Fibroblast of skin of right quadriceps (primary cell): ENCODE data around the gene ASAP2.
A peak's percentile ranks its signal among the peaks of the same experiment; 100 is the strongest.

Experiments
- DNase-seq: peaks from one replicate; pipeline ENCODE4 v3.0.0-alpha.2; 2013

ASAP2 gene

DNA sequence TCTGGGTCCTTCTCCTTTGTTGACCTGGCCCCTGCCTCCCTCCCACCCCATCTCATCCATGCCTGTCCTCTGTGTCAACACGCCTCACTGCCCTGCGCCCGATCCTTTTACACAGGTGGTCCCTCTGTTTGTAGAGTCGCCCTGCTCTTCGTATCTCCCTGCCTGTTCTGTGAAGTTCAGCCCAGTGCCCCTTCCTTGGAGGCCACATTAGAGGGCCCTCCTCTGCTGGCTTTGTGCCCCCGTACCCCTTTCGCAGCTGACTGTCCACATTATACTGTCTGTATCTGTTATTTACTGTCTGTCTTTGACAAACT is 25.5 kb downstream of the ASAP2 start:
- no peak for DNase-seq

GRCh38 chr2:9232886-9233285 is 26.3 kb downstream of the ASAP2 start:
- DNase-seq, result no peak

DNA sequence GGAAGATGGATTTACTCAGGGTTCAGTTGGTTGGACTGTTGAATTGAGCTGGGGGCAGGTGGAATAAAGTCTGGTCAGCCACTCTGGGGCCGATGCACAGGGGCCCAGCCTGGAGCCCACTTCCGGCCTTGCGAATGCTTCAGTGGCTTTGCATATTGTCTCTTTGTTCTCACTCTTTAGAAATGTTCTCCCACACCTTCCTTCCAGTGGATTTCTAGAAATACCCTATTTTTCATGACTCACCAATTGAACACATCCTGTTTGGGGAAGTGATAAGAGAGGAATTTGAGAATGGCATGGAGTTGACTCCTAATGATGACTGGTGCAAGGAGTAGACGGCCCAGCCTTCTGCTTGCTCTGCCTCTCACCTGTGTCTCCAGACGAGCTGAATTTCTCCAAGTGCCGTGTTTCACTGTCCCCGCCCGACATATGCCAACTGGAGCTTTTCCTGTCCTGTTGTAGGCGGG is 28.1 kb downstream of the ASAP2 start:
- peak; percentile 86 for DNase-seq

GRCh38 chr2:9235147-9236044 is 28.8 kb downstream of the ASAP2 start:
- peak; percentile 49 for DNase-seq

DNA sequence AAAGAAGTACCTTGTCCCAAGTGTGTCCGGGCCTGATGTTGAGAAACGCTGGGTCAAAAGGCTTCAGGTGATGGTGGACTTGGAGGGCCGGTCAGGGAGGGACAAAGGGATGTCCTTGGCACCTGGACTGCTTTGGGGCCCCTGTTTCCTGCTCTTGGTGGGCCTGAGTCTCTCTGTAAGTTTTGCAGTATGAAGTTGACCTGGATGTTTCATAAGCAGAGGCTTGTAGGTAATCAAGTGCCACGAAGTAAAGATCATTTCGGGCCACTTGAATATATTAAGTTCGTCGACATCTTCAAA is 29.4 kb downstream of the ASAP2 start:
- DNase-seq, result no peak

DNA sequence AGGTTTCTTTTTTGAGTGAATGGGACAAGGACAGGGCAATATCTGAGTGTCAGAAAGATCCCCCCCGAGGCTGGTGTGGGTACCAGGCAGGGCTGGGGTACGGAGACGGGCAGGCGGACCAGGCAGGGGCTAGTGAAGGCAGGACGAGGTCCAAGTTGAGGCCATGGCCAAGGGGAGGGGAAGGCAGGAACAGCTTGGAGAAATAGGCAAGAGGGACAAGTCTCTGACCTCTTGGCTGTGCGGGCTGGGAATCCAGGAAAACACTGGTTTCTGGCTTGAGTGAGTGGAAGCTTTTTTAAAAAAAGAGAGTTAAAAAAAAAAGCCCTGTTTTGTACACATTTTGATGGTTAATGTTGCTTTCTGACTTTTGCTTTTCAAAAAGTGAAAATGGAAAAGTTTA is 30.3 kb downstream of the ASAP2 start:
- DNase-seq, result no peak

DNA sequence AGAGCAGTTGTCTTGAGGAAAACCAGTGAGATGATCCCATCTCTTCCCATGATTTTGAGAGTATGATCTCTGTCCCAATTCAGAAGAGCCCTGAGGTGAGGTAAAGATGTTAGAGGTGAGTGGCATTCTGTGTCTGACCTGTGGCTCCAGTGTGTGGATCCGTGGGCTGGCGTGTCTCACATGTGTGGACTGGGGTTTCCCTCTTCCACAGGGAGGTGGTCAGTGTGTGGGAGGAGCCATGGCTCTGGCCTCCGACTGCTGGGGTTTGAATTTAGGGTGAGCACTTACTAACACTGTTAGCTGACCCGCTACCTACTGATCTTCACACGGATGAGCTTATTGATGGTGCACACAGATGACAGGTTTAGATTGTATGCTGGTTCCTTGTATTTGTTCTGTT is 31.2 kb downstream of the ASAP2 start:
- no peak for DNase-seq

DNA sequence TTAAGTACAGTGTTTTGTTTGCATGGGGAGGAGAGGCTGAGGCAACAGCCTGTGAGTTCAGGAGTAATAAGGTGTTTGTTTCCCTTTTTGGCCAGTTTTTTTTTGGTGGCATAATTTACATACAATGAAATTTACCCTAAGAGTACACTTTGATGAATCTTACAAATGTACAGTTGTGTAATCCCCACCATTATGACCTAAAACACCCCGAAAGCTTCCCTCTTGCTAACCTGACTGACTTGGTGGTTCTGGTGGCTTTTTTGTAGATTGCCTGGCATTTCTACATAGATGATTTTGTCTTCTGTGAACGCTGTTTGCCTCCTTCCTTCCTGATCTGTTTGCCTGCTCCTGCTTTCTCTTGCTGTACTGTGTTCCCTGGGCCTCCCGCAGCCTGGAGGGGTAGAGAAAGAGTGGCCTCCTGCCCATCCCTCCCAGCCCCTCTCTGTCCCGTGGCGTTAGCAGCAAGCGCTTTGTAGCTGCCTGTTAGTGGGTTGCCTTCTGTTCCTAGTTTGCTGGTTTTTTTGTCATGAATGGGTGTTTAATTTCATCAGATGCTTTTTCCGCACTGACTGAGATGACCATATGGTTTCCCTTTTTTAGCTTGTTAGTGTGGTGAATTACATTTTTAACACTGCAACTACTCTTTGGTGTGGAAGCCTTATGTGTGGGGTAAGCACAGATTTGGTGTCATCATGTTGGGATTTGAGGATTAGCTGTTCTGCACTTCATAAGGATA is 32.1 kb downstream of the ASAP2 start:
- DNase-seq, result peak; percentile 44

DNA sequence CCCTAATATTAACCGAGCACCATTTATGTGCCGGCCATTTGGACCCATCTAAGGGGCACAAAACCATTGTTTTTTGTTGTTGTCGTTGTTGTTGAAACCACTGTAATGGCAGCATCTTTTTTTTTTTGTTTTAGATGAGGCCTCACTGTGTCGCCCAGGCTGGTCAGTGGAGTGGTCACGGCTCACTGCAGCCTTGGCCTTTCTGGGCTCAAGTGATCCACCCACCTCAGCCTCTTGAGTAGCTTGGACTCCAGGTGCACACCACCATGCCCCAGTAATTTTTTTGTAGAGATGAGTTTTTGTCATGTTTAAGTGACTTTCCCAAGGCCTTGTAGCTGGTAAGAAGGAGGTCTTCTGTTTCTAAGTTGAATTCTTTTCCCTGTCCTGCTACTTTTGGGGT is 33.0 kb downstream of the ASAP2 start:
- no peak for DNase-seq

- no peak for DNase-seq
These were observed 34.1 kb downstream of the ASAP2 start for GRCh38 chr2:9240745-9241144.

DNA sequence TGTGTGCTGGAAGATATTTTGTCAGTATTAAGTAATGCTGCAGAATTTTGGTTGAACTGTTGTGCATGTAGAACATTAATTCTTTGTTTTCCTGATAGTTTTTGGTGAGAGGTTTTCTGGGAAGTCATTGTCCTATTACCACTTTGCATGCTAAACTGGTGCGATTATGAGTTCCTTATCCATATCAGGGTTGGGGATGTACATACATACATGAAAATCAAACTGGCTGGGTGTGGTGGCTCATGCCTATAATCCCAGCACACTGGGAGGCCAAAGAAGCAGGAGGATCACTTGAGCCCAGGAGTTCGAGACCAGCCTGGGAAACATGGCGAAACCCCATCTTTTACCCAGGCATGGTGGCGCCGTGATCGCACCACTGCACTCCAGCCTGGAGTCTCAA is 34.6 kb downstream of the ASAP2 start:
- no peak for DNase-seq

- no peak for DNase-seq
These were observed 36.7 kb downstream of the ASAP2 start for GRCh38 chr2:9243357-9243756.

GRCh38 chr2:9244985-9245544 is 38.5 kb downstream of the ASAP2 start:
- no peak for DNase-seq

GRCh38 chr2:9247177-9247576 is 40.6 kb downstream of the ASAP2 start:
- no peak for DNase-seq

GRCh38 chr2:9247786-9248185 is 41.2 kb downstream of the ASAP2 start:
- no peak for DNase-seq

GRCh38 chr2:9248363-9248762 is 41.8 kb downstream of the ASAP2 start:
- no peak for DNase-seq

- DNase-seq, result no peak
These were observed 42.6 kb downstream of the ASAP2 start for GRCh38 chr2:9249020-9249800.

GRCh38 chr2:9250091-9250490 is 43.5 kb downstream of the ASAP2 start:
- DNase-seq, result peak; percentile 63

DNA sequence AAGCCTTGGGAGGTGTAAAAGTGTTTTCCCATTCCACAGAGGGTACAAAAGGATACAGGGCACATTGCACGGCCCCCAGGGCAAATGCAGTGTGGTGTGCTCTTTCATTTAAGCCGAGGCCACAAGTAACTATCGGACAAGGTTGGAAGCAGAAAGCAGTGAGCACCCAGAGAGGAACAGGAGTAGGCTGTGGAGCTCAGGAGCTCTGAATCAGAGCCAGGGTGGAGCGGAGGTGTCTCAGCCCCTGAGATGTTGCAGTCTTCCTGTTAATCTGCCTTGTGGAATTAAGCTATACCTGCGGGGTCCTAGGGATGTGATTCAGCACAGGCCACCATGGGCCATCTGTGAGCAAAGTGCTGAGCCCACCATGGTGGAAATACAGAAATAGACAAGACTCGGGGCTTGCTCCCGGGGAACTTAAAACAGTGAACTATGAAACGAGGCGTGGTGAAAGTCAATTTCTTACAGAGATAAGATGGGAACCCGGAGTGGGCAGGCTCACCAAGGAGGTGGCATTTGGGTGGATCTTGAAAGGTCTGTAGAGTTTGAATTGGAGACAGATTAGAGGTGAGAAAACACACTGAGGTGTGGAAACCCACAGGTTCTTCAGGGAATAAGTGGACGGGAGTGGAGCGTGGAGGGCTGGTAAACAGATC is 44.0 kb downstream of the ASAP2 start:
- DNase-seq, result no peak

DNA sequence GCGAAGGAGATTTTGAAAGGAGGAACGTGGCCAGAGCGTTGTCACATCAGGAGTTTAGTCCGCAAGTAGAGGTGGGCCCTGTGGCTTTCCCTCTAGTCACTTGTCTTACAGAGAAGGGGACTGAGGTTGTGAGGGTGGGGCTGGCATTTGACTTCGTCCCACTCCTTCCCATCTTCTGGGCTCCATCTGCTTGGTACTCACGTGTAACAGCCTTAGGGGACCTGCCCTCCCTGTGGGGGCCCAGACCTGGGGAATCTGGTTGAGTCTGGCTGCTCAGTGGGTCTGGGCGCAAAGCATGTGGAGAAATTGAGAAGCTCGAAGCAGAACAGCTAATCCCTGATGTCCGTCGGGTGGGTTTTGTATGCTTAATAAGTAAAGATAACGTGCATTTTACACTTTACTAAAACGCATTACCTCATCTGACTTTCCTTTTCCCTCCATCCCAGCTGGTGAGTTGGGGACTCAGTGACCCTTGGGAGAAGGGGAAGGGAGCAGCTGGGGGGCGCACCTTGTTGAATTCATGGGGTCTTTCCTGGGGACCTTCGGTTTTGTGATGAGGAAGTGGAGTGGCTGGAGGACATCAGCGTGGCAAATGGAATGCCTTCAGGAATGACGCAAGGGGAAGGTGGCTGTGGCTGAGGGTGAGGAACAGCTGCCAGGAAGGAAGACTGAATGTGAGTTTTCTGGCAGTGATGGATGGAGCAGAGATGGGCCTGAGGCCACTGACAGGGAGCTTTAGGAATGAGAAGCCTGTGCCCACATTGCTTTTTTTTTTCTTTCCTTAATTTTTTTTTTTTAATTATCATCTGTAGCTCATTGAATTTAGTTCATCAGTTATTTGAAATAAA is 44.8 kb downstream of the ASAP2 start:
- DNase-seq, result peak; percentile 84

DNA sequence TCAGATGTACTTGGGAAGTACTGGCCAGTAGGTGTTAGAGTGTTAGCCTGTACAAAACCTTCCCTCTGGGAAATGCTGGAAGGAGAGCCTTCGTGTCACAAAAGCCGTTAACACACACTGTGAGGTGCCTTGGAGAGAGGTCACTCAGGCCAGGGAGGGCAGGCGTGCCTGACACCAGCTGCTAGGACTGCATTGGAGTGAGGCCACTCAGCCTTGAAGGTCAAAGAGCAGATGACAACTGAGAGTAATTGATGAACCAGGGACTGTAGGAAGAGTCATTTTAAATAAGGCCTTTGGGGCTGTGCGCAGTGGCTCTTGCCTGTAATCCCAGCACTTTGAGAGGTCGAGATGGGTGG is 45.4 kb downstream of the ASAP2 start:
- DNase-seq, result no peak

GRCh38 chr2:9255416-9255815 is 48.8 kb downstream of the ASAP2 start:
- no peak for DNase-seq
